K562 (cell line): ENCODE measurements around the gene FOXF2. TPM values are rescaled to one million over a fixed set of nuclear protein-coding genes. Genes with fewer than 3 reads are reported as not detected.

ENCODE experiments used
- ATAC-seq: fragments of 200-7000 bp; cut with Tn5 transposase; 3 replicates; pipeline ENCODE4 v1.9.1; 2020; ENCODE audit warnings: moderate library complexity
- BruUV-seq: library from RNA; stranded (reverse); fragments of 400-500 nt; replicated peaks from 2 replicates; lab custom pipeline; 2021; lab: Mats Ljungman, UMichigan
- CTCF ChIA-PET: fragments of 300-600 bp; formaldehyde crosslinking; extraction: SDS; loops from one replicate; lab custom pipeline; 2021; ENCODE audit warnings: low intra/inter-chr PET ratio; lab: Yijun Ruan, JAX
- POLR2A ChIA-PET: fragments of 300-600, 350-650 bp; sonication (Branson Sonifier 250); formaldehyde crosslinking; extraction: SDS; loops from one replicate; lab custom pipeline; 2021; ENCODE audit warnings: antibody characterized with exemption, inconsistent platforms; lab: Yijun Ruan, JAX
- DNase-seq, 4 experiments: peaks; one replicate each; pipeline versions ENCODE4 v3.0.0 to v3.0.0-alpha.2; 2011 to 2018; ENCODE audit warnings: low spot score in 3 of 4, mixed read lengths in 3 of 4; ENCODE audit errors: extremely low read depth in 1 of 4
- FAIRE-seq: peaks from 2 replicates; lab custom pipeline; 2011; peaks lifted over from hg19 to GRCh38; lab: Jason Lieb, UNC
- H2AFZ ChIP-seq: 2 replicates; pipeline ENCODE4 v1.6.0; 2011; ENCODE audit warnings: low read depth, low read length, control low read depth, inconsistent platforms
- H3K27ac ChIP-seq: fragments of 200-600 bp; 3 replicates; pipeline ENCODE4 v1.8.0; 2011; ENCODE audit warnings: low read depth, mild to moderate bottlenecking, control low read depth, inconsistent platforms, low read length, moderate library complexity, mixed read lengths; ENCODE audit errors: extremely low read depth
- H3K27me3 ChIP-seq, 2 experiments: fragments of 300-600 bp in 1 of 2; 2 replicates in 1 of 2; 3 replicates in 1 of 2; pipeline versions ENCODE4 v1.6.0 to v1.8.0; 2011; ENCODE audit warnings: inconsistent platforms in 2 of 2, low read length in 2 of 2, mild to moderate bottlenecking in 1 of 2, mixed read lengths in 1 of 2, moderate library complexity in 1 of 2; ENCODE audit not compliant: control insufficient read depth in 2 of 2, insufficient read depth in 2 of 2
- H3K36me3 ChIP-seq: fragments of 300-600 bp; 3 replicates; pipeline ENCODE4 v1.8.0; 2011; ENCODE audit warnings: mild to moderate bottlenecking, low read length, inconsistent platforms; ENCODE audit not compliant: control insufficient read depth, insufficient read depth
- H3K4me1 ChIP-seq, 2 experiments: fragments of 200-600 bp in 1 of 2; replicated peaks in 1 of 2; 2 replicates in 1 of 2; 3 replicates in 1 of 2; pipeline versions ENCODE4 v1.5.1 to v1.8.0; 2011; ENCODE audit warnings: inconsistent platforms in 2 of 2, low read length in 2 of 2, mild to moderate bottlenecking in 1 of 2, mixed read lengths in 1 of 2, moderate library complexity in 1 of 2; ENCODE audit not compliant: control insufficient read depth in 2 of 2, insufficient read depth in 2 of 2
- H3K4me2 ChIP-seq: 2 replicates; pipeline ENCODE4 v1.6.1; 2011; ENCODE audit warnings: low read length, control low read depth, inconsistent platforms, mixed read lengths; ENCODE audit not compliant: insufficient read depth
- H3K4me3 ChIP-seq: fragments of 200-600 bp; sonication (generic), shearing (Covaris generic); 2 replicates; pipeline ENCODE4 v1.5.1; 2016; ENCODE audit warnings: control low read depth, inconsistent platforms
- H3K79me2 ChIP-seq: fragments of 200-600 bp; 3 replicates; pipeline ENCODE4 v1.8.0; 2011; ENCODE audit warnings: low read length, inconsistent platforms; ENCODE audit not compliant: control insufficient read depth, insufficient read depth
- H3K9ac ChIP-seq, 2 experiments: 2 replicates each; pipeline versions ENCODE4 v1.6.0 to v1.6.1; 2011; ENCODE audit warnings: low read depth in 2 of 2, low read length in 2 of 2, control low read depth in 1 of 2, inconsistent platforms in 1 of 2, mild to moderate bottlenecking in 1 of 2, mixed read lengths in 1 of 2; ENCODE audit not compliant: insufficient read depth in 1 of 2
- H3K9me1 ChIP-seq: one replicate; pipeline ENCODE4 v1.6.0; 2011; ENCODE audit warnings: inconsistent platforms, mild to moderate bottlenecking, low read length, moderate library complexity; ENCODE audit not compliant: control insufficient read depth, insufficient read depth
- H3K9me3 ChIP-seq: replicated peaks from 2 replicates; pipeline ENCODE4 v1.5.1; 2011; ENCODE audit warnings: low read depth, low read length, inconsistent platforms; ENCODE audit not compliant: control insufficient read depth, insufficient read depth
- H4K20me1 ChIP-seq: replicated peaks from 2 replicates; pipeline ENCODE4 v1.6.1; 2011; ENCODE audit warnings: low read length, inconsistent platforms, mixed read lengths; ENCODE audit not compliant: control insufficient read depth, insufficient read depth
- CBX1 ChIP-seq: sonication (generic); IDR thresholded peaks from 2 replicates; pipeline ENCODE4 v1.6.1; 2016; ENCODE audit warnings: antibody characterized with exemption, low read depth, mild to moderate bottlenecking
- E4F1 ChIP-seq: fragments of 250-450 bp; sonication (Bioruptor Pico); IDR thresholded peaks from 2 replicates; pipeline ENCODE4 v1.5.0; 2021; ENCODE audit warnings: mild to moderate bottlenecking, borderline replicate concordance
- HDGF ChIP-seq: fragments of 450-650 bp; IDR thresholded peaks from 2 replicates; pipeline ENCODE4 v1.6.1; 2016
- HEY1 ChIP-seq: fragments of 250-450 bp; sonication (Bioruptor Pico); IDR thresholded peaks from 2 replicates; pipeline ENCODE4 v1.5.0; 2020; ENCODE audit warnings: mild to moderate bottlenecking, moderate library complexity, borderline replicate concordance
- U2AF1 ChIP-seq: fragments of 200-400 bp; formaldehyde crosslinking; optimal IDR thresholded peaks from 2 replicates; pipeline ENCODE3; 2017; ENCODE audit warnings: mild to moderate bottlenecking, low read depth, low read length, moderate library complexity
- WGBS: fragments of 100-300 bp; shearing (Covaris generic); methylation state at CpG from one replicate; pipeline ENCODE4 v1.1.6; 2016; ENCODE audit warnings: low coverage, mixed read lengths; ENCODE audit not compliant: insufficient coverage; ENCODE audit errors: missing lambda C conversion rate; 5-methylcytosine and 5-hydroxymethylcytosine counted together
- in situ Hi-C: fragments of 300-500 bp; cut with MboI; formaldehyde crosslinking; loops from 4 replicates; pipeline ENCODE4 v1.15.0; 2018; ENCODE audit warnings: inconsistent platforms, mixed read lengths
- intact Hi-C: fragments of 100-400 bp; cut with micrococcal nuclease; formaldehyde crosslinking; loops from 2 replicates; pipeline ENCODE4 v1.14.2; 2022
- polyA plus RNA-seq, 8 experiments: library from polyadenylated mRNA; depleted of rRNA in 4 of 8; stranded (reverse) in 5 of 8; unstranded in 3 of 8; fragments of >200 nt; fragmentation: Nextera tagmentation in 2 of 8; fragmentation: Illumina TruSeq in 1 of 8; extraction: Ambion mirVana in 2 of 8; extraction: Trizol in 1 of 8; gene quantifications; 2 replicates each; pipeline versions ENCODE4 v1.2.1 to v1.2.3, GENCODE V29; 2011 to 2014; ENCODE audit warnings: inconsistent platforms in 1 of 8, missing spikeins in 1 of 8
- total RNA-seq, 7 experiments: library from RNA; depleted of rRNA in 6 of 7; stranded (reverse); fragments of >200 nt in 6 of 7; fragmentation: Illumina TruSeq in 2 of 7; extraction: Trizol in 2 of 7; gene quantifications; 2 replicates each; pipeline versions ENCODE4 v1.2.1 to v1.2.3, GENCODE V29; 2011 to 2021; ENCODE audit warnings: low replicate concordance in 1 of 7

Gene FOXF2
- total and polyA plus RNA-seq, 9 of the 15 experiments (the other 6 are each of a cell fraction or from before 2014, with no cell fraction given), result not detected

GRCh38 chr6:1405221-1405620 lies 15.8 kb downstream of the FOXF2 start:
- Histone ChIP-seq H2AFZ (no peak overlapping the region), H3K9ac (no peak overlapping the region), H3K9me3 (no peaks in the 10 kb centered on the region), H3K4me1 (peaks cover 0 to 2% of the 10 kb centered on the region in 2 experiments; a peak in 2 of 5 replicates), H3K4me2 (no peak overlapping the region), H3K9me1 (no peaks in the 10 kb centered on the region), H3K4me3 (no peak overlapping the region), H4K20me1 (peaks cover 2% of the 10 kb centered on the region; the same call in 1 of the 2 replicates), H3K36me3 (no peaks in the 10 kb centered on the region), H3K27ac (no peak overlapping the region), H3K27me3 (peaks cover 20 to 73% of the 10 kb centered on the region in 2 experiments), H3K79me2 (no peaks in the 10 kb centered on the region)
- no peak for ATAC-seq
- ChIA-PET CTCF (no interaction called here), POLR2A (interaction anchor here (0.7 kb wide), 1 partner anchor 16 kb away, joined by 3 read pairs; no protein-coding TSS in a partner anchor)
- FAIRE-seq, result no peak
- intact Hi-C loops, result no loop called here
- DNase-seq, result no peak
- WGBS, result 0% methylated on average over 6 of the region's 6 CpGs
- TF ChIP-seq HDGF, result no peak
- TF ChIP-seq CBX1, result no peak
- no peak for TF ChIP-seq U2AF1
- no peak for TF ChIP-seq E4F1 (CRISPR knock-in tag)
- no peak for TF ChIP-seq HEY1 (CRISPR knock-in tag)
- in situ Hi-C loops, result loop anchor here (25.0 kb wide), 1 partner anchor 818 kb away; no protein-coding TSS in a partner anchor
- no TSS peak for BruUV-seq
